Gastrocnemius medialis (tissue), 4 donors: ENCODE measurements around the gene TAMALIN. TPM values are rescaled to one million over a fixed set of nuclear protein-coding genes. Genes with fewer than 3 reads are reported as not detected.
A peak's percentile ranks its signal among the peaks of the same experiment; 100 is the strongest.

ENCODE experiments used
- ATAC-seq, 2 donors: fragments of 150-250 bp; one replicate each; pipeline ENCODE4 v1.9.1; 2016
- DNase-seq, 2 donors: peaks; one replicate each; pipeline ENCODE4 v3.0.0-alpha.2; 2019
- H3K27ac ChIP-seq, 4 donors: fragments of 200-600 bp; sonication (generic); 1 replicate in 1 of 4; 2 replicates in 3 of 4; pipeline ENCODE4 v1.5.1; 2016 to 2018; ENCODE audit warnings: mild to moderate bottlenecking in 2 of 4, moderate library complexity in 1 of 4
- H3K27me3 ChIP-seq, 3 donors: fragments of 200-600 bp; sonication (generic) in 2 of 3; 1 replicate in 1 of 3; 2 replicates in 2 of 3; pipeline versions ENCODE4 v1.5.1 to v1.6.0; 2016 to 2019; ENCODE audit warnings: mild to moderate bottlenecking in 1 of 3, moderate library complexity in 1 of 3
- H3K36me3 ChIP-seq, 2 donors: fragments of 200-600 bp; sonication (generic) in 1 of 2; one replicate each; pipeline ENCODE4 v1.5.1; 2017 to 2018
- H3K4me1 ChIP-seq, 2 donors: fragments of 200-600 bp; sonication (generic) in 1 of 2; one replicate each; pipeline ENCODE4 v1.5.1; 2016 to 2017; ENCODE audit warnings: mild to moderate bottlenecking in 2 of 2
- H3K4me3 ChIP-seq, 4 donors: fragments of 200-600 bp; sonication (generic) in 3 of 4; 1 replicate in 1 of 4; 2 replicates in 3 of 4; pipeline ENCODE4 v1.5.1; 2016 to 2019; ENCODE audit warnings: mild to moderate bottlenecking in 2 of 4
- H3K9me3 ChIP-seq, 3 donors: fragments of 200-600 bp; sonication (generic) in 2 of 3; 1 replicate in 1 of 3; 2 replicates in 2 of 3; pipeline ENCODE4 v1.5.1; 2016 to 2019
- CTCF ChIP-seq, 5 experiments: fragments of 450-650 bp in 3 of 5; fragments of 200-600 bp in 2 of 5; sonication (generic) in 2 of 5; IDR thresholded peaks in 4 of 5; conservative IDR thresholded peaks in 1 of 5; 1 replicate in 4 of 5; 2 replicates in 1 of 5; pipeline ENCODE4 v1.5.1; 2016 to 2019; ENCODE audit warnings: antibody characterized with exemption in 5 of 5, mild to moderate bottlenecking in 3 of 5, moderate library complexity in 3 of 5
- POLR2A ChIP-seq, 2 donors: fragments of 450-650 bp; IDR thresholded peaks; one replicate each; pipeline ENCODE4 v1.6.1; 2017; ENCODE audit warnings: antibody characterized with exemption in 2 of 2, mild to moderate bottlenecking in 2 of 2, moderate library complexity in 2 of 2
- in situ Hi-C, 4 donors: fragments of 200-750 bp; cut with MboI; loops; one replicate each; pipeline versions ENCODE4 v1.15.0 to v1.8.0; 2017; ENCODE audit warnings: low sequenced_read_pairs in 4 of 4
- intact Hi-C: fragments of 100-400 bp; cut with DNase I; formaldehyde crosslinking; loops from one replicate; pipeline ENCODE4 v1.15.1; 2023; ENCODE audit warnings: low total_unique reads
- total RNA-seq, 4 donors: library from RNA; depleted of rRNA; stranded (reverse); fragments of >200 nt; gene quantifications; one replicate each; pipeline versions ENCODE4 v1.1.0 to v1.2.3, GENCODE V29; 2016

TAMALIN gene
- total RNA-seq, 4 donors from 2014 or later = 9.3 to 14.9 (median 11.8) TPM

GRCh38 chr12:52056801-52057637 is 50.3 kb downstream of the TAMALIN start:
- intact Hi-C loops = no loop called here
- TF ChIP-seq CTCF (IDR thresholded peaks at IDR 0.05 in 4 of 5, conservative IDR thresholded peaks at IDR 0.05 in 1 of 5) (no peak), POLR2A (IDR thresholded peaks at IDR 0.05) (no peak)
- Histone ChIP-seq H3K4me3 (no peak overlapping the region), H3K36me3 (peaks cover 0 to 56% of the 10 kb centered on the region in 2 donors), H3K4me1 (peaks cover 1 to 14% of the 10 kb centered on the region in 2 donors), H3K9me3 (no peaks in the 10 kb centered on the region), H3K27ac (peak overlapping the region; percentile 90 to 98 (median 94)), H3K27me3 (no peaks in the 10 kb centered on the region)
- ATAC-seq = no peak
- DNase-seq = peak in 1 of 2 donors; percentile 28
- in situ Hi-C loops = no loop called here

- in situ Hi-C loops (no loop called here), intact Hi-C loops (no loop called here)
- ATAC-seq = no peak
- Histone ChIP-seq H3K36me3 (peaks cover 0 to 56% of the 10 kb centered on the region in 2 donors), H3K4me1 (peaks cover 3 to 23% of the 10 kb centered on the region in 2 donors), H3K27ac (peak overlapping the region; percentile 90 to 98 (median 94)), H3K9me3 (no peaks in the 10 kb centered on the region), H3K27me3 (no peaks in the 10 kb centered on the region), H3K4me3 (no peak overlapping the region)
- DNase-seq = no peak
- TF ChIP-seq CTCF (IDR thresholded peaks at IDR 0.05 in 4 of 5, conservative IDR thresholded peaks at IDR 0.05 in 1 of 5) (no peak), POLR2A (IDR thresholded peaks at IDR 0.05) (no peak)
Observed at GRCh38 chr12:52057638-52058576, 51.2 kb downstream of the TAMALIN start.

GRCh38 chr12:52058631-52059361 is 52.0 kb downstream of the TAMALIN start:
- ATAC-seq (no peak), DNase-seq (peak in 1 of 2 donors; percentile 35)
- peaks cover 0 to 56% of the 10 kb centered on the region in 2 donors for H3K36me3 ChIP-seq
- H3K9me3 ChIP-seq = no peaks in the 10 kb centered on the region
- H3K27me3 ChIP-seq = no peaks in the 10 kb centered on the region
- intact Hi-C loops = no loop called here
- in situ Hi-C loops = no loop called here
- TF ChIP-seq CTCF (IDR thresholded peaks at IDR 0.05 in 4 of 5, conservative IDR thresholded peaks at IDR 0.05 in 1 of 5) = no peak
- TF ChIP-seq POLR2A (IDR thresholded peaks at IDR 0.05) = peak in 1 of 2 donors; percentile 14
- no peak overlapping the region for H3K4me3 ChIP-seq
- H3K27ac ChIP-seq = peak overlapping the region; percentile 41 to 98 (median 92)
- peaks cover 12 to 27% of the 10 kb centered on the region in 2 donors for H3K4me1 ChIP-seq
